ENCODE results near the gene KLC3. TPM values are rescaled to one million over a fixed set of nuclear protein-coding genes. Genes with fewer than 3 reads are reported as not detected.

Gene KLC3
- total RNA-seq, 1 experiment from 2014 or later: 0.49 TPM

DNA sequence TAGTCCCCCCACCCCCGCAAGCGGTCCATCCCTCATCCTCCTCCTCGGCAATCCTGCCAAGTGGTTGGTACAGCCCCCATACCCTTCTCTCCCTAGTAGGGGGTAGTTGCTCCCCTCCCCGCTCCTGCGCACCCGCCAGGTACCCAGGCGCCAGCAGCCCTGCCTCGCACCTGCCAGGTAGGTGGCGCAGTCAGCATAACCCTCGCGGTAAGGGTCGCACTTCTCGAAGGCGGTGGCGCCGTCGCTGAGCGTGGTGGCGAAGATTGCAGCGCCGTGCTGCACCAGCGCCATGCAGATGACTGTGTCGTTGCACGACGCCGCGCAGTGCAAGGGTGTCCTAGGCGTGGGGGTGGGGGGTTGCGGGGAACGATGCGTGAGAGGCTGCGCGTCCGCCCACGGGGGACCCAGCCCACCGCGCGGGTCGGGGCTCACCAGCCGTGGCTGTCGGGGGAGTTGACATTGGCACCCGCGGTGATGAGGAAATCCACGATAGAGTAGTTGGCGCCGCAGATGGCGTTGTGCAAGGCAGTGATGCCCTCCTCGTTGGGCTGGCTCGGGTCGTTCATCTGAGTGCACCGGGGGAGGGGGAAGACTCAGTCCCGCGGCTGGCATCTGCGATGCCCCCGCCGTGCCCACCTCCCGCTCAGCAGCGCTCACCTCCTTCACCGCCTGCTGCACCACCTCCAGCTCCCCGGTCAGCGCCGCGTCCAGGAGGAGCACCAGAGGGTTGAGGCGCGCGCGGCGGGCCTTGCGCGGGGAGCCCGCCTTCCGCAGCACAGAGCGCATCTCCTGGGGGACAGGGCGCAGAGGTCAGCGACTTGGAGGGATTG, 45.1 kb downstream of the KLC3 start:
- DNase-seq (ENCODE audit: low read depth, low spot score) (no peak), ATAC-seq (no peak)
- CTCF ChIA-PET: no interaction called here
- Histone ChIP-seq H3K9me3 (ENCODE audit: control insufficient read depth, insufficient read depth, low read depth, low read length) (no peaks in the 10 kb centered on the region), H3K4me3 (ENCODE audit: low read depth in 2 of 2, low read length in 2 of 2) (no peak overlapping the region), H3K27ac (ENCODE audit: low read length) (no peak overlapping the region), H3K36me3 (ENCODE audit: control insufficient read depth, insufficient read depth, low read length) (no peaks in the 10 kb centered on the region), H3K4me1 (ENCODE audit: control insufficient read depth, insufficient read depth, low read length) (no peaks in the 10 kb centered on the region), H3K27me3 (ENCODE audit: control insufficient read depth, insufficient read depth, low read length) (no peaks in the 10 kb centered on the region)
- TF ChIP-seq, protein P1, sequence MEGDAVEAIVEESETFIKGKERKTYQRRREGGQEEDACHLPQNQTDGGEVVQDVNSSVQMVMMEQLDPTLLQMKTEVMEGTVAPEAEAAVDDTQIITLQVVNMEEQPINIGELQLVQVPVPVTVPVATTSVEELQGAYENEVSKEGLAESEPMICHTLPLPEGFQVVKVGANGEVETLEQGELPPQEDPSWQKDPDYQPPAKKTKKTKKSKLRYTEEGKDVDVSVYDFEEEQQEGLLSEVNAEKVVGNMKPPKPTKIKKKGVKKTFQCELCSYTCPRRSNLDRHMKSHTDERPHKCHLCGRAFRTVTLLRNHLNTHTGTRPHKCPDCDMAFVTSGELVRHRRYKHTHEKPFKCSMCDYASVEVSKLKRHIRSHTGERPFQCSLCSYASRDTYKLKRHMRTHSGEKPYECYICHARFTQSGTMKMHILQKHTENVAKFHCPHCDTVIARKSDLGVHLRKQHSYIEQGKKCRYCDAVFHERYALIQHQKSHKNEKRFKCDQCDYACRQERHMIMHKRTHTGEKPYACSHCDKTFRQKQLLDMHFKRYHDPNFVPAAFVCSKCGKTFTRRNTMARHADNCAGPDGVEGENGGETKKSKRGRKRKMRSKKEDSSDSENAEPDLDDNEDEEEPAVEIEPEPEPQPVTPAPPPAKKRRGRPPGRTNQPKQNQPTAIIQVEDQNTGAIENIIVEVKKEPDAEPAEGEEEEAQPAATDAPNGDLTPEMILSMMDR (IDR thresholded peaks at IDR 0.05): no peak
- TF ChIP-seq SIN3A (IDR thresholded peaks at IDR 0.05; ENCODE audit: borderline replicate concordance, insufficient read depth, low read depth, low read length): no peak
- TF ChIP-seq REST (IDR thresholded peaks at IDR 0.05; ENCODE audit: insufficient read depth in 1 of 2, low read depth in 2 of 2, low read length in 1 of 2): no peak
- no peak for TF ChIP-seq TCF7L2 (IDR thresholded peaks at IDR 0.05; ENCODE audit: low read depth, low read length)
- no peak for TF ChIP-seq POLR2AphosphoS5 (IDR thresholded peaks at IDR 0.05; ENCODE audit: low read depth, low read length)
- no TSS peak for BruUV-seq (replicated peaks)
- intact Hi-C loops (cut with micrococcal nuclease; ENCODE audit: unreplicated experiment): no loop called here
- in situ Hi-C loops (cut with HindIII; ENCODE audit: low pct_unique_long_range_greater_than_20kb, low sequenced_read_pairs): no loop called here
- POLR2A ChIA-PET: no interaction called here

- Histone ChIP-seq H3K9me3 (ENCODE audit: control insufficient read depth, insufficient read depth, low read depth, low read length) (no peaks in the 10 kb centered on the region), H3K36me3 (ENCODE audit: control insufficient read depth, insufficient read depth, low read length) (no peaks in the 10 kb centered on the region; the same call in 1 of the 2 replicates), H3K4me3 (ENCODE audit: low read depth in 2 of 2, low read length in 2 of 2) (no peak overlapping the region), H3K27me3 (ENCODE audit: control insufficient read depth, insufficient read depth, low read length) (no peaks in the 10 kb centered on the region), H3K4me1 (ENCODE audit: control insufficient read depth, insufficient read depth, low read length) (no peaks in the 10 kb centered on the region), H3K27ac (ENCODE audit: low read length) (no peak overlapping the region)
- intact Hi-C loops (cut with micrococcal nuclease; ENCODE audit: unreplicated experiment): no loop called here
- peak; percentile 84 for ATAC-seq
- ChIA-PET POLR2A (no interaction called here), CTCF (no interaction called here)
- in situ Hi-C loops (cut with HindIII; ENCODE audit: low pct_unique_long_range_greater_than_20kb, low sequenced_read_pairs): no loop called here
- DNase-seq (ENCODE audit: low read depth, low spot score): no peak
- TF ChIP-seq REST (IDR thresholded peaks at IDR 0.05; ENCODE audit: insufficient read depth in 1 of 2, low read depth in 2 of 2, low read length in 1 of 2) (no peak), POLR2AphosphoS5 (IDR thresholded peaks at IDR 0.05; ENCODE audit: low read depth, low read length) (no peak), SIN3A (IDR thresholded peaks at IDR 0.05; ENCODE audit: borderline replicate concordance, insufficient read depth, low read depth, low read length) (no peak), TCF7L2 (IDR thresholded peaks at IDR 0.05; ENCODE audit: low read depth, low read length) (no peak)
- TF ChIP-seq, protein P1 (IDR thresholded peaks at IDR 0.05): no peak
- no TSS peak for BruUV-seq (replicated peaks)
Observed at GRCh38 chr19:45391346-45391745, 50.8 kb downstream of the KLC3 start.

Data from Panc1 (cell line).